Measurements from ENCODE around the gene LAMTOR3.

GRCh38 chr4:99885063-99885664 lies 9.1 kb downstream of the LAMTOR3 start:
- TF ChIP-seq CTCF (conservative IDR thresholded peaks at IDR 0.05 in 1 of 2, IDR thresholded peaks at IDR 0.05 in 1 of 2; ENCODE audit: low read depth in 1 of 2, low read length in 2 of 2) (peak; percentile 41 to 42), EZH2 (IDR thresholded peaks at IDR 0.05; ENCODE audit: low read length, missing control alignments) (no peak)
